ENCODE measurements around the gene CALML3.

- TF ChIP-seq JUN (IDR thresholded peaks at IDR 0.05; ENCODE audit: borderline replicate concordance, insufficient read depth, insufficient read length, low read depth) (no peak), CTCF (IDR thresholded peaks at IDR 0.05; ENCODE audit: extremely low read depth in 1 of 2, insufficient read depth in 1 of 2, low read depth in 1 of 2, low read length in 2 of 2) (no peak), POLR2AphosphoS5 (IDR thresholded peaks at IDR 0.05; ENCODE audit: insufficient read depth, low read depth, low read length) (no peak), POLR2A (IDR thresholded peaks at IDR 0.05; ENCODE audit: low read depth, low read length) (no peak), EZH2 (IDR thresholded peaks at IDR 0.05; ENCODE audit: borderline replicate concordance, low read depth, low read length, severe bottlenecking) (no peak)
- TF ChIP-seq, protein P1, sequence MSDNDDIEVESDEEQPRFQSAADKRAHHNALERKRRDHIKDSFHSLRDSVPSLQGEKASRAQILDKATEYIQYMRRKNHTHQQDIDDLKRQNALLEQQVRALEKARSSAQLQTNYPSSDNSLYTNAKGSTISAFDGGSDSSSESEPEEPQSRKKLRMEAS (IDR thresholded peaks at IDR 0.05; ENCODE audit: insufficient read depth, insufficient read length) = no peak
These were observed 12.9 kb upstream of the CALML3 start for GRCh38 chr10:5511885-5512280.
